IMR-90 (cell line): Measurements from ENCODE around the gene SRMS. TPM values are rescaled to one million over a fixed set of nuclear protein-coding genes. Genes with fewer than 3 reads are reported as not detected.

Experiments
- ATAC-seq: fragments of 200-7000 bp; cut with Tn5 transposase; 2 replicates; pipeline ENCODE4 v1.9.1; 2020; ENCODE audit warnings: low read depth, mild to moderate bottlenecking, moderate library complexity
- BruUV-seq: library from RNA; stranded (reverse); fragments of 400-500 nt; replicated peaks from 2 replicates; lab custom pipeline; 2021; lab: Mats Ljungman, UMichigan
- CTCF ChIA-PET: fragments of 300-600 bp; formaldehyde crosslinking; extraction: SDS; loops from one replicate; lab custom pipeline; 2021; ENCODE audit warnings: antibody characterized with exemption; lab: Yijun Ruan, JAX
- POLR2A ChIA-PET: fragments of 300-600 bp; sonication (Branson Sonifier 250); formaldehyde crosslinking; loops from one replicate; lab custom pipeline; 2022; ENCODE audit warnings: antibody characterized with exemption; ENCODE audit not compliant: unreplicated experiment; lab: Charles Lee
- DNase-seq: peaks from one replicate; pipeline ENCODE4 v3.0.0; 2013
- H2AFZ ChIP-seq: replicated peaks from 2 replicates; pipeline ENCODE3; 2013; ENCODE audit warnings: low read length, mild to moderate bottlenecking; ENCODE audit not compliant: poor library complexity
- H2AK5ac ChIP-seq: 2 replicates; pipeline ENCODE4 v1.6.1; 2013; ENCODE audit warnings: low read depth, low read length, inconsistent platforms
- H2AK9ac ChIP-seq: replicated peaks from 2 replicates; pipeline ENCODE3; 2013; ENCODE audit warnings: mild to moderate bottlenecking, low read depth, low read length, moderate library complexity; ENCODE audit not compliant: poor library complexity
- H2BK120ac ChIP-seq: 2 replicates; pipeline ENCODE4 v1.6.1; 2013; ENCODE audit warnings: low read depth, low read length, inconsistent platforms
- H2BK15ac ChIP-seq: 3 replicates; pipeline ENCODE4 v1.6.1; 2013; ENCODE audit warnings: low read depth, low read length, inconsistent platforms
- H2BK20ac ChIP-seq: 2 replicates; pipeline ENCODE4 v1.6.1; 2013; ENCODE audit warnings: low read depth, mild to moderate bottlenecking, inconsistent platforms, low read length, moderate library complexity
- H2BK5ac ChIP-seq: 2 replicates; pipeline ENCODE4 v1.6.1; 2013; ENCODE audit warnings: mild to moderate bottlenecking, low read depth, low read length, inconsistent platforms; ENCODE audit not compliant: poor library complexity, severe bottlenecking
- H3K14ac ChIP-seq: replicated peaks from 2 replicates; pipeline ENCODE4 v1.6.1; 2013; ENCODE audit warnings: low read depth, low read length, inconsistent platforms
- H3K18ac ChIP-seq: 2 replicates; pipeline ENCODE4 v1.6.1; 2013; ENCODE audit warnings: low read depth, low read length, control low read depth
- H3K23ac ChIP-seq: 2 replicates; pipeline ENCODE4 v1.6.1; 2013; ENCODE audit warnings: low read depth, low read length, inconsistent platforms
- H3K27ac ChIP-seq: 2 replicates; pipeline ENCODE4 v1.5.1; 2013; ENCODE audit warnings: mild to moderate bottlenecking, control low read depth, low read length; ENCODE audit not compliant: insufficient read depth
- H3K27me3 ChIP-seq: 2 replicates; pipeline ENCODE4 v1.6.1; 2013; ENCODE audit warnings: low read length; ENCODE audit not compliant: control insufficient read depth, insufficient read depth
- H3K36me3 ChIP-seq: 2 replicates; pipeline ENCODE4 v1.6.1; 2013; ENCODE audit warnings: low read length, mixed read lengths; ENCODE audit not compliant: control insufficient read depth, insufficient read depth
- H3K4ac ChIP-seq: 2 replicates; pipeline ENCODE4 v1.6.1; 2013; ENCODE audit warnings: low read depth, low read length, inconsistent platforms
- H3K4me1 ChIP-seq: 2 replicates; pipeline ENCODE4 v1.6.1; 2013; ENCODE audit warnings: low read length, mixed read lengths; ENCODE audit not compliant: control insufficient read depth, insufficient read depth
- H3K4me2 ChIP-seq: 2 replicates; pipeline ENCODE4 v1.6.1; 2013; ENCODE audit warnings: low read depth, mild to moderate bottlenecking, control low read depth, low read length, moderate library complexity
- H3K4me3 ChIP-seq: 2 replicates; pipeline ENCODE4 v1.5.1; 2013; ENCODE audit warnings: low read depth, mild to moderate bottlenecking, control low read depth, low read length, moderate library complexity; ENCODE audit not compliant: insufficient read depth
- H3K56ac ChIP-seq: 2 replicates; pipeline ENCODE4 v1.6.1; 2013; ENCODE audit warnings: low read length, inconsistent platforms; ENCODE audit not compliant: insufficient read depth; ENCODE audit errors: extremely low read depth
- H3K79me1 ChIP-seq, 2 experiments: 2 replicates each; pipeline ENCODE4 v1.6.1; 2013; ENCODE audit warnings: low read length in 2 of 2, inconsistent platforms in 1 of 2, low read depth in 1 of 2
- H3K9ac ChIP-seq: 2 replicates; pipeline ENCODE4 v1.6.1; 2013; ENCODE audit warnings: low read depth, low read length, control low read depth
- H3K9me1 ChIP-seq: 2 replicates; pipeline ENCODE4 v1.6.1; 2013; ENCODE audit warnings: low read length, inconsistent platforms; ENCODE audit not compliant: insufficient read depth
- H3K9me3 ChIP-seq: 2 replicates; pipeline ENCODE4 v1.6.1; 2013; ENCODE audit warnings: low read length; ENCODE audit not compliant: control insufficient read depth, insufficient read depth
- H4K20me1 ChIP-seq: 2 replicates; pipeline ENCODE4 v1.6.1; 2013; ENCODE audit warnings: low read length, inconsistent platforms; ENCODE audit not compliant: insufficient read depth
- H4K5ac ChIP-seq: 2 replicates; pipeline ENCODE4 v1.6.1; 2013; ENCODE audit warnings: mild to moderate bottlenecking, low read depth, low read length, control low read depth
- H4K8ac ChIP-seq, 2 experiments: 2 replicates each; pipeline ENCODE4 v1.6.1; 2013; ENCODE audit warnings: low read depth in 2 of 2, low read length in 2 of 2, control low read depth in 1 of 2, inconsistent platforms in 1 of 2
- H4K91ac ChIP-seq: 2 replicates; pipeline ENCODE4 v1.6.1; 2013; ENCODE audit warnings: low read depth, low read length, inconsistent platforms; ENCODE audit not compliant: insufficient read depth
- BHLHE40 ChIP-seq: fragments of 150-350 bp; IDR thresholded peaks from 2 replicates; pipeline ENCODE4 v1.6.1; 2016; ENCODE audit warnings: mild to moderate bottlenecking, low read depth, low read length
- CEBPB ChIP-seq: IDR thresholded peaks from 2 replicates; pipeline ENCODE4 v1.6.1; 2012; ENCODE audit warnings: low read depth, low read length, improper control_type of control experiment
- CHD1 ChIP-seq: IDR thresholded peaks from 2 replicates; pipeline ENCODE4 v1.6.1; 2012; ENCODE audit warnings: low read depth, low read length, improper control_type of control experiment
- FOS ChIP-seq: fragments of 150-350 bp; IDR thresholded peaks from 2 replicates; pipeline ENCODE4 v1.6.1; 2016; ENCODE audit warnings: low read depth, low read length
- MAFK ChIP-seq: IDR thresholded peaks from 2 replicates; pipeline ENCODE4 v1.6.1; 2012; ENCODE audit warnings: low read depth, low read length, improper control_type of control experiment
- MAZ ChIP-seq: IDR thresholded peaks from 2 replicates; pipeline ENCODE4 v1.6.1; 2012; ENCODE audit warnings: low read depth, mild to moderate bottlenecking, low read length, improper control_type of control experiment, moderate library complexity, borderline replicate concordance
- MXI1 ChIP-seq: IDR thresholded peaks from 2 replicates; pipeline ENCODE4 v1.6.1; 2012; ENCODE audit warnings: low read depth, mild to moderate bottlenecking, low read length, moderate library complexity, borderline replicate concordance
- NFE2L2 ChIP-seq: fragments of 150-350 bp; IDR thresholded peaks from 2 replicates; pipeline ENCODE4 v1.6.1; 2016; ENCODE audit warnings: low read depth, mild to moderate bottlenecking, low read length
- POLR2A ChIP-seq: IDR thresholded peaks from 2 replicates; pipeline ENCODE4 v1.6.1; 2012; ENCODE audit warnings: mild to moderate bottlenecking, low read depth, low read length
- RAD21 ChIP-seq: IDR thresholded peaks from 2 replicates; pipeline ENCODE4 v1.6.1; 2012; ENCODE audit warnings: low read length, improper control_type of control experiment
- RCOR1 ChIP-seq: IDR thresholded peaks from 2 replicates; pipeline ENCODE4 v1.6.1; 2012; ENCODE audit warnings: mild to moderate bottlenecking, low read length, improper control_type of control experiment; ENCODE audit not compliant: insufficient replicate concordance
- RFX5 ChIP-seq: IDR thresholded peaks from 2 replicates; pipeline ENCODE4 v1.8.0; 2012; ENCODE audit warnings: low read depth, mild to moderate bottlenecking, low read length, moderate library complexity
- SMC3 ChIP-seq: fragments of 150-350 bp; IDR thresholded peaks from 2 replicates; pipeline ENCODE4 v1.6.1; 2016; ENCODE audit warnings: low read depth, mild to moderate bottlenecking, antibody characterized with exemption, low read length, moderate library complexity
- WGBS, 2 experiments: methylation state at CpG; one replicate each; pipeline versions ENCODE4 v1.1.5 to v1.1.7; 2013; ENCODE audit warnings: missing lambda C conversion rate in 2 of 2; ENCODE audit not compliant: insufficient read length in 1 of 2; ENCODE audit errors: extremely low coverage in 2 of 2; 5-methylcytosine and 5-hydroxymethylcytosine counted together
- dilution Hi-C: fragments of 300-500 bp; cut with HindIII; formaldehyde crosslinking; loops from one replicate; pipeline ENCODE4 v1.14.3; 2018; ENCODE audit warnings: low sequenced_read_pairs; ENCODE audit not compliant: unreplicated experiment
- in situ Hi-C: fragments of 300-500 bp; cut with MboI; formaldehyde crosslinking; loops from 3 replicates; pipeline ENCODE4 v1.14.3; 2019; ENCODE audit warnings: low sequenced_read_pairs, inconsistent platforms, mixed read lengths
- intact Hi-C: fragments of 100-400 bp; cut with micrococcal nuclease; formaldehyde crosslinking; loops from 2 replicates; pipeline ENCODE4 v1.10.0; 2022
- polyA plus RNA-seq, 3 experiments: library from polyadenylated mRNA; depleted of rRNA; stranded (reverse); fragments of >200 nt; gene quantifications; 2 replicates each; pipeline ENCODE4 v1.2.3, GENCODE V29; 2012; ENCODE audit warnings: low replicate concordance in 1 of 3
- total RNA-seq: library from RNA; depleted of rRNA; stranded (reverse); fragments of >200 nt; gene quantifications from 2 replicates; pipeline ENCODE4 v1.2.3, GENCODE V29; 2012
- TF ChIP-seq, protein P1 (sequence below): fragments of 150-350 bp; IDR thresholded peaks from 2 replicates; pipeline ENCODE4 v1.6.1; 2016; ENCODE audit warnings: low read depth, mild to moderate bottlenecking, low read length, moderate library complexity, borderline replicate concordance
- TF ChIP-seq, protein P2 (sequence below): fragments of 150-350 bp; IDR thresholded peaks from 2 replicates; pipeline ENCODE4 v1.6.1; 2017; ENCODE audit warnings: mild to moderate bottlenecking, antibody characterized with exemption, low read length, low read depth

Gene SRMS
- total and polyA plus RNA-seq, 2 of the 4 experiments (the other 2 are of a cell fraction) = not detected

- in situ Hi-C loops (no loop called here), dilution Hi-C loops (no loop called here), intact Hi-C loops (no loop called here)
- Histone ChIP-seq H4K5ac (no peak overlapping the region), H4K8ac (no peak overlapping the region), H2BK15ac (no peak overlapping the region), H3K14ac (no peak overlapping the region), H3K23ac (no peak overlapping the region), H3K56ac (no peak overlapping the region), H3K18ac (no peak overlapping the region), H3K79me1 (peaks cover 4 to 11% of the 10 kb centered on the region in 2 experiments), H2BK120ac (no peak overlapping the region), H2AFZ (no peak overlapping the region), H2AK9ac (peak overlapping the region; percentile 28), H3K4ac (no peak overlapping the region), H3K36me3 (peaks cover 33% of the 10 kb centered on the region), H4K20me1 (no peaks in the 10 kb centered on the region), H2AK5ac (no peak overlapping the region), H3K4me2 (no peak overlapping the region), H3K9me1 (peaks cover 3% of the 10 kb centered on the region; the same call in 1 of the 2 replicates), H2BK20ac (no peak overlapping the region), H2BK5ac (no peak overlapping the region), H3K9ac (no peak overlapping the region), H3K9me3 (no peaks in the 10 kb centered on the region), H4K91ac (no peak overlapping the region), H3K4me3 (no peak overlapping the region), H3K27me3 (no peaks in the 10 kb centered on the region), H3K4me1 (peaks cover 7% of the 10 kb centered on the region), H3K27ac (no peak overlapping the region)
- ATAC-seq (no peak), DNase-seq (no peak)
- WGBS, 2 experiments = 83% methylated on average over 34 of the region's 46 CpGs; no CpG with 5 or more reads in 1 of the 2 experiments
- CTCF ChIA-PET = no interaction called here
- BruUV-seq = no TSS peak
- POLR2A ChIA-PET = no interaction called here
- TF ChIP-seq, protein P1, sequence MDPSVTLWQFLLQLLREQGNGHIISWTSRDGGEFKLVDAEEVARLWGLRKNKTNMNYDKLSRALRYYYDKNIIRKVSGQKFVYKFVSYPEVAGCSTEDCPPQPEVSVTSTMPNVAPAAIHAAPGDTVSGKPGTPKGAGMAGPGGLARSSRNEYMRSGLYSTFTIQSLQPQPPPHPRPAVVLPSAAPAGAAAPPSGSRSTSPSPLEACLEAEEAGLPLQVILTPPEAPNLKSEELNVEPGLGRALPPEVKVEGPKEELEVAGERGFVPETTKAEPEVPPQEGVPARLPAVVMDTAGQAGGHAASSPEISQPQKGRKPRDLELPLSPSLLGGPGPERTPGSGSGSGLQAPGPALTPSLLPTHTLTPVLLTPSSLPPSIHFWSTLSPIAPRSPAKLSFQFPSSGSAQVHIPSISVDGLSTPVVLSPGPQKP = no peak
- TF ChIP-seq POLR2A (no peak), FOS (no peak), SMC3 (no peak), NFE2L2 (no peak), CEBPB (no peak), BHLHE40 (no peak), CHD1 (no peak), MAZ (no peak), RFX5 (no peak), MAFK (no peak), MXI1 (no peak), RCOR1 (no peak), RAD21 (no peak)
- TF ChIP-seq, protein P2, sequence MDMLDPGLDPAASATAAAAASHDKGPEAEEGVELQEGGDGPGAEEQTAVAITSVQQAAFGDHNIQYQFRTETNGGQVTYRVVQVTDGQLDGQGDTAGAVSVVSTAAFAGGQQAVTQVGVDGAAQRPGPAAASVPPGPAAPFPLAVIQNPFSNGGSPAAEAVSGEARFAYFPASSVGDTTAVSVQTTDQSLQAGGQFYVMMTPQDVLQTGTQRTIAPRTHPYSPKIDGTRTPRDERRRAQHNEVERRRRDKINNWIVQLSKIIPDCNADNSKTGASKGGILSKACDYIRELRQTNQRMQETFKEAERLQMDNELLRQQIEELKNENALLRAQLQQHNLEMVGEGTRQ = no peak
These were observed 21.7 kb upstream of the SRMS start for GRCh38 chr20:63568986-63569949.
